Erythroblast (primary cell): ENCODE measurements around the gene TPI1.

Experiments
- GATA1 ChIP-seq: IDR thresholded peaks from 2 replicates; pipeline ENCODE4 v1.6.1; 2011; ENCODE audit warnings: low read depth, mild to moderate bottlenecking, control low read depth, low read length, moderate library complexity
- POLR2A ChIP-seq: IDR thresholded peaks from 2 replicates; pipeline ENCODE4 v1.6.1; 2011; ENCODE audit warnings: mild to moderate bottlenecking, low read length

GRCh38 chr12:6838854-6839253, 28.5 kb upstream of the TPI1 start:
- TF ChIP-seq POLR2A (no peak), GATA1 (no peak)
